ENCODE measurements around the gene RADIL. TPM values are rescaled to one million over a fixed set of nuclear protein-coding genes. Genes with fewer than 3 reads are reported as not detected.

RADIL gene
- total RNA-seq, 1 donor from 2014 or later, result 2.2 TPM

- no peak for DNase-seq
Observed at GRCh38 chr7:4883033-4883371, 514 bp downstream of the RADIL start.

DNA sequence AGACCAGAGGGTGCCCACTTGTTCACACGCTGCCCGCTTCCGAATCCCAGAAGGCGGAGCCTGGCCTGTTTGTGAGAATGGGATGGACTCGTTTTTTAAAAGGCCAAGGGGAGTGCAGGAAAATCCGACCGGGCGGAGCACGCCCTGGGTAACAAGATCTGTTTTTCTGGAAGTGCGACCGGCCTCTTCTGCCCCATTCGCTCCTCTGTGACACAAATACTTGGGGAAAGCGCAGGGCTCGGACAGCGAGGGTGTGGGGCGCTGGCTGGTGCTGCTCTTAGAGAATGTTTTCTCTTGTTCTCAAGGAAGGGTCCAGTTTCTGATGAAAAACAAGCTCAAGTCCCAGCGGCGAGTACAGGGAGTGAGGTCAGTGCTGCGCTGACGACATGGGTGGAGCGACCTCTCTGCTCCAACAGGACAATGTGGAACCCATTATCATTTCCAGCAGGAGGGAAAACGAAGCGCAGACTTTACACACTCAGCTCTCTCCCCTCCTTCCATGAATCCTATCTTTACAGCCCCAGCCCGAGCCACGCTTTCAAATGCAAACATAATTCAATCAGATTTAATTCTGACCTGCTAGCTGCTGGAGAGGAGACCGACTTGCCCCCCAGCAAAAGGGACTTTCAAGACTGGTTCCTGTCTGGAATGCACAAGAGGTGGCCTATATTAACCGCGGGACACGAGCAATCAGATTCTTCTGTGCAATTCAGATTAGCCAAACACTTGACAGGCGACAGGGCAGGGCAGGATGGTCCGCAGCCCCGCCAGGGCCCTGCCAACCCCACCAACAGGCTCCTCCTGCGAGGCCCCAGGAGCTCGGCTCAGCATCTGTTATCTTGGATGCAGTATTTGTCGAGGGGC, 1.1 kb downstream of the RADIL start:
- peak; percentile 87 for DNase-seq

DNA sequence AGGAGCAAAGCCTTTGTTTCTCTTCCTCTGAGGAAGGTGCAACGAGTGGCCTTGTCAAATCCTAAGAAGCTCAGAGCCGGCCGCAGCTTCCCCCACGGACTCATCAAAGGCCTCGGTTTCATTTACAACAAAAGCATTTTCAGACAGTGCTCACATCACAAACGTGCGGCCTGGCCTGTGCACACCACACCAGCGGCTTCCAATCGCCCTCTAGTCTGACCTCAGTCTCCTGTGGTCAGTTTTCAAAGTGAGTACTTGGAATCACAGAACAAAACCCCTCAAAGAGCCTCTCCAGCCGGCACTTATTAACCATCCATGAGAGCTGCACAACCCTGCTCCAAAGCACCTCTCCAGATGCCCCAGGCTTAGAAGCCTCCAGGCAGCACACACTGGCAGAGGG, 3.3 kb downstream of the RADIL start:
- no peak for DNase-seq

- no peak for DNase-seq
Observed at GRCh38 chr7:4879396-4880081, 4.0 kb downstream of the RADIL start.

GRCh38 chr7:4878336-4879335, 4.9 kb downstream of the RADIL start:
- no peak for DNase-seq

DNA sequence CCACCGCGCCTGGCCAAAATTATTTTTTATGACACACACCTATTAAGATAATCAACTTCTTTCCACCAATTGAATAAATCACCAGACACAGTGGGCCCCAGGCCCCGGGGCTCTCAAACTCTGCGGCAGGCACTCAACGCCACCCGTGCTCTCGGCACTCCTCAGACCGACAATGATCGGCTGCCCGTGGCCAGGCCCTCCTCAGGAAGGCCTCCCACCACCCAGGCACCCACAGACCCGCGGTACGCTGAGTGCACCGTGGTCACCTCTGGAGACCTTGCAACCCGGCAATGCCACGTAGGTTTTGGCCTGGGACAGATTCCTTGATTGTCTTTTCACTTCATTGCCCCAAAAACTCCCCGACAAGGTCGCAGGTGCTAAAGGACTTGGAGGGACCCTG, 6.9 kb downstream of the RADIL start:
- DNase-seq, result no peak

- DNase-seq, result no peak
Observed at GRCh38 chr7:4875391-4875790, 8.1 kb downstream of the RADIL start.

DNA sequence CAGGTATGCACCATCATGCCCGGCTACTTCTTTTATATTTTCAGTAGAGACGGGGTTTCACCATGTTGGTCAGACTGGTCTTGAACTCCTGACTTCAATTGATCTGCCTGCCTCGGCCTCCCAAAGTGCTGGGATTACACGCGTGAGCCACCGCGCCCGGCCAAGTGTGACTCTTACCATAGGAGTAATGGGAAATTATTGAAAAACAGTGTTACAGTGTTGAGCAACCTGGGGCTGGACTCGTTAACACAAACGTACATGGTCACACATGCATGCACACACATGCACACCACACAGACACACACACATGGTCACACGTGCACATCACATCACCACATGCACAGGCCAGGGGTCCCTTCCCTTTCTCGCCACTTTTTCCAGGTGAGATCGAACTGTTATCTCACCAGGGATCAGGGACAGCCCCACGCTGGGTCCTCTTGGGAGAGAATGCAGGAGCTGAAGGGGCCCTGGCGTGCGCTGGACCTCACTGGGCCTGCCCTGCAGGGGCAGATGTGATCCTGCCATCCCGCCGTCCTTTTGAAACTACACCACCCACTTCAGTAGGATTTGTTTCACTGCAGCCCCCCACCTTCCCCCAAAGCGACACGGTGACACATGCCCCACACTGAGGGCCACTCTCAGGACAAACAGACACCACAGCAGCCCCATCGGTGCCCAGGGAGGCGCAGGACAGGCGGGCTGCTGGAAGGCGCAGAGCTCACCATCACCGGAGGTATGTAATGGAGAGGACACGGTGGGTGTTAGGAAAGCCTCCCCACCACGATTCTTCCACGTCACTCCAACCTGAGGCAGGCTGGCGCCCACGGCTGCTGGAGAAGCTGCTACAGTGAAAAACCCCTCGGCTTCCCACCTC, 10.2 kb downstream of the RADIL start:
- DNase-seq, result no peak

DNA sequence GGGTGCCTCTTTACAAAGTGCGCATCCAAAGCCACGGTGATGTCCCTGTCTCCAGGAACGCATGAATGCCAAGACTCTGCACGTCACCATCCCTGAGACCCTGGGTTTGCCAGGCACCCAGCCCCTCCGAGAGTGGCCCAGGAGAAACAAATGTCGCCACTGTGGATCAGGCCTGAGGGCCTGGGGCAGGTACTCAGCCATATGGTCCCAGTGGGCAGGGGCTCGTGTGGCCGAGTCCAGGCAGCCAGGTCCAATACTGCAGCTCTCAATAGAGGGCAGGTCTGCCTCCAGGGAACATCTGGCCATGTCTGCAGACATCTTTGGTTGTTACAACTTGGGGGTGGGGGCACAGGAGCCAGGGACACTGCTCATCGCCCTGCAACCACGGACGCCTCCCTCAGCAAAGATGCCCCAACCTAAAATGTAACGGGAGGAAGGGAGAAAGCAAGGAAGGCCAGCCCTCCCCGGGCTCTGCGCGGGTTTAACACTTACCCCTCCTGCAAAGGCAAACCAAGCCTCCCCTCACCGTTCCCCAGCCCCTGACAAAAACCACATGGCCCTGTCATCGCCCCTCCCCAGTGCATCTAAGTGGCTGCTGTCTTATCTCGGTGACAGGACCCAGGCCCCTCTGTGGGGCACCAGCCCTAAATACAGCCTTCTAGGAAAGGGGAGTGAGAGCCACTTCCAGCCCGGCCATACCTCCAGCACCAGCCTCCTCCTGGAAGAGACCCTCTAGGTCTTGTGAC, 11.4 kb downstream of the RADIL start:
- DNase-seq, result no peak

GRCh38 chr7:4871056-4871680, 12.3 kb downstream of the RADIL start:
- no peak for DNase-seq

DNA sequence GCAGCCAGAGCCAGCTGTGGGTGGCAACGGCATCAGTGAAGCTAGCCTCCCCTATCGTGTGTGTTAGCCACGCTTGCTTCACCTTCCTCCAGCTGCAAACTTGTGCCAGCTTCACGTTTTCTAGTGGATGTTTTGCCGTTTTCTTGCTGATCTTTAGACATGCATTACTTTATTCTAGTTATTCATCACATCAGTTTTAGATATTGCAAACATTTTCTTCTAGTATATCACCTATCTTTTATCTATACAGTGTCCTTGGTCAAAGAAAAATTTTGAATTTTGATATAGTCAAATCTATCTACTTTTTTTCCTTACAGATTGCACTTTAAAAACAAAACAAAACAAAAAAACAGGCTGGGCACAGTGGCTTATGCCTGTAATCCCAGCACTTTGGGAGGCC, 15.0 kb downstream of the RADIL start:
- DNase-seq, result no peak

DNA sequence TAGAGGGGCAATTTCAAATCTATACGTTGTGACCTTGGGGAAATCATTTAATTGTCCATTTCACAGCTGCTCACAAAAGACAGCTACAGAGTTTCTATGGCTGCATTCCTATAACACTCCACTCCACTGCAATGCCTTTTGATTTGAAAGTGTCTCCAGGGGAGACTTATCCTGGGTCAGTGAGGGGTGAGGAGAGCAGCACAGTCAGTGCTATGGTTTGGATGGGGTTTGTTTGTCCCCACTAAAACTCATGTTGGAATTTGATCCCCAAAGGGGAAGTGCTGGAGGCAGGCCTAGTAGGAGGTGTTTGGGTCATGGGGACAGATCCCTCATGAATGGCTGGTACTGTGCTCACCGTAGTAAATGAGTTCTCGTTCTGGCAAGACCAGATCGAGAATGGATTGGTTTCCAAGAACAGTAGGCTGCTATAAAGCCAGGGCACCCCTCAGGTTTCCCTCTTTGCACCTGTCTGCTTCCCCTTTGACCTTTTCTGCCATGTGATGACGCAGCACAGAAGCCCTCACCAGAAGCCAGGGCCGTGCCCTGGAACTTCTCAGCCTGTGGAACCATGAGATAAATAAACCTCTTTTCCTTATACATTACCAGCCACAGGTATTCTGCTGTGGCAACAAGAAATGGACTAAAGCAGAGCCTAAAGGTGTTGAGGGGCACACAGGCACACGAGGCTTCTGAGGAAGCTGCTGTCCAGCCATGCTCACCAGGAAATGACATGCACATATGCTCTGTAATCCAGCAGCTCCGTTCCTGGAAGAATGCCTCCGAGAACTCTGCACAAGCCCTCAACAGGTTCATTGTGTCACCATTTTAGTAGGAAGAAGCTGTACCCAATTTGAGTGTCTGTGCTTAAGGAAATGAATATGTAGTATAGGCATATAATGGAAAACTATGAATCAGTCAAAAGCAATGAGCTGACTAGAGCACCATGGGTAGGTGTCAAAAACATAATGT, 16.7 kb downstream of the RADIL start:
- DNase-seq, result no peak

- no peak for DNase-seq
Observed at GRCh38 chr7:4862156-4862555, 21.4 kb downstream of the RADIL start.

DNA sequence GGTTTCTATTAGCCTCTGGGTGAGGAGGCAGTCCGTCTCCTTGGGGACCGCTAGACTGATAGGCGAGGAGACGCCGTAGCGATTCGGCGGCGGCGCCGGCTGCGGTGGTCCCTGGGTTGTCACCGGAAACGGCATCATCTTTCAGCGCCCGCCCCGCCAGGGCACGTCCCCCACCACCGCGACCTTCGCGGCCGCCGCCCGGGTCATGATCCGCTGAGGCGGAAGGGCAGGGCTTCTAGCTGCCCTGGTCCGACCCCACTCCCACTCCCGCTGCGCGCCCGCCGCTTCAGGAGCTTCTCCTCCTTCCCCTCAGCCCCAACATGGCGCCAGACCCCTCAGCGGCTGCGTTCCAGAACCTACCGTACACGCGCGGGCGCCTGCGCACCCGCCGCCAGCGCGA, 21.8 kb downstream of the RADIL start, which contains the start of gene PAPOLB:
PAPOLB (minus strand) TSS at position 358 of the 400 bp plus-strand sequence; CDS start at position 138, 220 bp downstream.
- DNase-seq, result no peak

GRCh38 chr7:4861227-4861626, 22.3 kb downstream of the RADIL start:
- DNase-seq, result no peak

DNA sequence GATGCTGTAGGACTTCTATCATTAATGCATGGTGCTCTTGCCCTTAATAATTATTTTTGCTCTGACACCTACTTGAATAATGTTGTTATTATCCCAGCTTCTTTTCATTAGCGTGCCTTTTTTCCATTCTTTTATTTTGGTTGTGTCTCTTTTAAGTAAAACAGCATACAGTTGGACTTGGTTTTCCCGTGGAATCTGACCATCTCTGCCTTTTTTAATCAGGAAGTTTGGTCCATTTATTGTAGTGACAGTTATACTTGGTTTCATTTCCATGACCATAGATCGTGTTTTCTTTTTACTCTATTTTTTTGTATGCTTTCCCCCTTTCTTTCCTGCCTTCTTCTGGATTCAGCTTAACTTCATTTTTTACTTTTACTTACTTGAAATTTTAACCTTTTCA, 26.3 kb downstream of the RADIL start:
- no peak for DNase-seq

GRCh38 chr7:4856336-4857057, 27.0 kb downstream of the RADIL start:
- DNase-seq, result no peak

GRCh38 chr7:4854916-4855315, 28.6 kb downstream of the RADIL start:
- DNase-seq, result no peak

Data from skin of body (tissue), 2 donors.